Activated CD4-positive, alpha-beta memory T cell treated with anti-CD3 and anti-CD28 coated beads for 36 hours (primary cell): ENCODE results near the gene LBH. TPM values are rescaled to one million over a fixed set of nuclear protein-coding genes. Genes with fewer than 3 reads are reported as not detected.

Experiments used
- CTCF ChIA-PET: fragments of 350-600 bp; sonication (Branson Sonifier 250); formaldehyde crosslinking; loops from one replicate; lab custom pipeline; 2021; ENCODE audit warnings: antibody characterized with exemption, inconsistent platforms; lab: Charles Lee
- POLR2A ChIA-PET: fragments of 350-600 bp; sonication (Branson Sonifier 250); formaldehyde crosslinking; loops from one replicate; lab custom pipeline; 2021; ENCODE audit warnings: antibody characterized with exemption; lab: Charles Lee
- DNase-seq: peaks from one replicate; pipeline ENCODE4 v3.0.0-alpha.2; 2020
- H3K27ac Mint-ChIP-seq: one replicate; pipeline ENCODE4 v1.8.0; 2021; ENCODE audit warnings: mixed read lengths
- H3K27me3 Mint-ChIP-seq: one replicate; pipeline ENCODE4 v1.8.0; 2021; ENCODE audit warnings: mixed read lengths
- H3K36me3 Mint-ChIP-seq: one replicate; pipeline ENCODE4 v1.8.0; 2021; ENCODE audit warnings: mixed read lengths
- H3K4me1 Mint-ChIP-seq: one replicate; pipeline ENCODE4 v1.8.0; 2021; ENCODE audit warnings: low read depth, mixed read lengths
- H3K4me3 Mint-ChIP-seq: one replicate; pipeline ENCODE4 v1.8.0; 2021; ENCODE audit warnings: mild to moderate bottlenecking, mixed read lengths
- H3K9me3 Mint-ChIP-seq: one replicate; pipeline ENCODE4 v1.8.0; 2021; ENCODE audit warnings: mixed read lengths
- intact Hi-C: fragments of 100-400 bp; cut with micrococcal nuclease; formaldehyde crosslinking; loops from one replicate; pipeline ENCODE4 v1.15.1; 2023
- total RNA-seq, 2 experiments: library from RNA; stranded (reverse); gene quantifications; one replicate each; pipeline ENCODE4 v1.2.3, GENCODE V29; 2021

The LBH gene
- total RNA-seq, 2 experiments from 2014 or later, result 109 to 112 TPM

- CTCF ChIA-PET, result interaction anchor here (1.2 kb wide), 1 partner anchor 39 kb away, joined by 4 read pairs; no protein-coding TSS in a partner anchor
- Mint-ChIP-seq H3K9me3 (no peaks in the 10 kb centered on the region), H3K27ac (no peak overlapping the region), H3K4me3 (no peak overlapping the region), H3K4me1 (peaks cover 29% of the 10 kb centered on the region), H3K36me3 (no peaks in the 10 kb centered on the region), H3K27me3 (no peaks in the 10 kb centered on the region)
- no peak for DNase-seq
- intact Hi-C loops, result no loop called here
- POLR2A ChIA-PET, result no interaction called here
Measured at GRCh38 chr2:30278419-30278818, 47.1 kb downstream of the LBH start.

- DNase-seq, result no peak
- H3K4me1 Mint-ChIP-seq, result peaks cover 21% of the 10 kb centered on the region
- H3K36me3 Mint-ChIP-seq, result no peaks in the 10 kb centered on the region
- H3K4me3 Mint-ChIP-seq, result no peak overlapping the region
- intact Hi-C loops, result no loop called here
- ChIA-PET POLR2A (interaction anchor here (1.4 kb wide), 1 partner anchor 8 kb away, joined by 3 read pairs; no protein-coding TSS in a partner anchor), CTCF (interaction anchor here (0.8 to 1.9 kb wide), 4 partner anchors 13 to 431 kb away, joined by 3 to 5 read pairs (median 3); no protein-coding TSS in a partner anchor)
- no peaks in the 10 kb centered on the region for H3K9me3 Mint-ChIP-seq
- no peaks in the 10 kb centered on the region for H3K27me3 Mint-ChIP-seq
- H3K27ac Mint-ChIP-seq, result no peak overlapping the region
Measured at GRCh38 chr2:30280596-30281434, 49.5 kb downstream of the LBH start.

- no peak overlapping the region for H3K27ac Mint-ChIP-seq
- intact Hi-C loops, result no loop called here
- H3K4me3 Mint-ChIP-seq, result no peak overlapping the region
- no peaks in the 10 kb centered on the region for H3K9me3 Mint-ChIP-seq
- no peaks in the 10 kb centered on the region for H3K27me3 Mint-ChIP-seq
- peaks cover 18% of the 10 kb centered on the region for H3K4me1 Mint-ChIP-seq
- ChIA-PET POLR2A (interaction anchor here (1.4 kb wide), 1 partner anchor 9 kb away, joined by 3 read pairs; no protein-coding TSS in a partner anchor), CTCF (interaction anchor here (1.2 to 1.9 kb wide), 2 partner anchors 11 to 42 kb away, joined by 3 to 5 read pairs; no protein-coding TSS in a partner anchor)
- no peak for DNase-seq
- no peaks in the 10 kb centered on the region for H3K36me3 Mint-ChIP-seq
Measured at GRCh38 chr2:30282081-30282480, 50.7 kb downstream of the LBH start.

GRCh38 chr2:30282721-30283120 is 51.4 kb downstream of the LBH start:
- Mint-ChIP-seq H3K36me3 (no peaks in the 10 kb centered on the region), H3K4me1 (peaks cover 18% of the 10 kb centered on the region), H3K27ac (no peak overlapping the region), H3K4me3 (no peak overlapping the region), H3K27me3 (no peaks in the 10 kb centered on the region), H3K9me3 (no peaks in the 10 kb centered on the region)
- ChIA-PET CTCF (interaction anchor here (1.9 kb wide), 1 partner anchor 43 kb away, joined by 5 read pairs; no protein-coding TSS in a partner anchor), POLR2A (interaction anchor here (1.4 kb wide), 1 partner anchor 10 kb away, joined by 3 read pairs; no protein-coding TSS in a partner anchor)
- no peak for DNase-seq
- intact Hi-C loops, result no loop called here

GRCh38 chr2:30283931-30284565 is 52.7 kb downstream of the LBH start:
- no peaks in the 10 kb centered on the region for H3K36me3 Mint-ChIP-seq
- intact Hi-C loops, result no loop called here
- H3K27ac Mint-ChIP-seq, result no peak overlapping the region
- ChIA-PET POLR2A (no interaction called here), CTCF (no interaction called here)
- peaks cover 14% of the 10 kb centered on the region for H3K4me1 Mint-ChIP-seq
- H3K4me3 Mint-ChIP-seq, result no peak overlapping the region
- no peak for DNase-seq
- H3K9me3 Mint-ChIP-seq, result no peaks in the 10 kb centered on the region
- H3K27me3 Mint-ChIP-seq, result no peaks in the 10 kb centered on the region

GRCh38 chr2:30285758-30286157 is 54.4 kb downstream of the LBH start:
- POLR2A ChIA-PET, result interaction anchor here (0.7 kb wide), 1 partner anchor 403 kb away, joined by 3 read pairs; no protein-coding TSS in a partner anchor
- peaks cover 16% of the 10 kb centered on the region for H3K4me1 Mint-ChIP-seq
- H3K27ac Mint-ChIP-seq, result no peak overlapping the region
- intact Hi-C loops, result no loop called here
- H3K27me3 Mint-ChIP-seq, result no peaks in the 10 kb centered on the region
- CTCF ChIA-PET, result interaction anchor here (1.3 kb wide), 1 partner anchor 13 kb away, joined by 4 read pairs; no protein-coding TSS in a partner anchor
- DNase-seq, result no peak
- no peaks in the 10 kb centered on the region for H3K9me3 Mint-ChIP-seq
- H3K4me3 Mint-ChIP-seq, result no peak overlapping the region
- no peaks in the 10 kb centered on the region for H3K36me3 Mint-ChIP-seq

GRCh38 chr2:30287190-30287840 is 56.0 kb downstream of the LBH start:
- ChIA-PET CTCF (interaction anchor here (0.9 to 1.3 kb wide), 3 partner anchors 11 to 424 kb away, joined by 3 to 4 read pairs (median 3); no protein-coding TSS in a partner anchor), POLR2A (interaction anchor here (1.2 kb wide), 1 partner anchor 21 kb away, joined by 3 read pairs; no protein-coding TSS in a partner anchor)
- intact Hi-C loops, result no loop called here
- DNase-seq, result no peak
- no peak overlapping the region for H3K4me3 Mint-ChIP-seq
- no peaks in the 10 kb centered on the region for H3K27me3 Mint-ChIP-seq
- H3K4me1 Mint-ChIP-seq, result peaks cover 16% of the 10 kb centered on the region
- H3K36me3 Mint-ChIP-seq, result no peaks in the 10 kb centered on the region
- H3K9me3 Mint-ChIP-seq, result no peaks in the 10 kb centered on the region
- no peak overlapping the region for H3K27ac Mint-ChIP-seq

GRCh38 chr2:30287857-30288513 is 56.7 kb downstream of the LBH start:
- Mint-ChIP-seq H3K9me3 (no peaks in the 10 kb centered on the region), H3K36me3 (no peaks in the 10 kb centered on the region), H3K4me1 (peaks cover 18% of the 10 kb centered on the region), H3K27me3 (no peaks in the 10 kb centered on the region), H3K4me3 (no peak overlapping the region), H3K27ac (no peak overlapping the region)
- DNase-seq, result no peak
- ChIA-PET CTCF (interaction anchor here (0.8 to 1.2 kb wide), 3 partner anchors 17 to 123 kb away, joined by 3 read pairs; no protein-coding TSS in a partner anchor), POLR2A (no interaction called here)
- intact Hi-C loops, result no loop called here

GRCh38 chr2:30288561-30288960 is 57.2 kb downstream of the LBH start:
- CTCF ChIA-PET, result interaction anchor here (0.8 kb wide), 2 partner anchors 17 to 50 kb away, joined by 3 read pairs; no protein-coding TSS in a partner anchor
- POLR2A ChIA-PET, result no interaction called here
- H3K9me3 Mint-ChIP-seq, result no peaks in the 10 kb centered on the region
- no peaks in the 10 kb centered on the region for H3K36me3 Mint-ChIP-seq
- peaks cover 24% of the 10 kb centered on the region for H3K4me1 Mint-ChIP-seq
- no peak overlapping the region for H3K4me3 Mint-ChIP-seq
- no peaks in the 10 kb centered on the region for H3K27me3 Mint-ChIP-seq
- no peak for DNase-seq
- intact Hi-C loops, result no loop called here
- no peak overlapping the region for H3K27ac Mint-ChIP-seq

GRCh38 chr2:30293303-30293921 is 62.1 kb downstream of the LBH start:
- Mint-ChIP-seq H3K36me3 (no peaks in the 10 kb centered on the region), H3K27me3 (no peaks in the 10 kb centered on the region), H3K4me1 (peaks cover 26% of the 10 kb centered on the region), H3K9me3 (peaks cover 6% of the 10 kb centered on the region), H3K27ac (no peak overlapping the region), H3K4me3 (no peak overlapping the region)
- ChIA-PET CTCF (interaction anchor here (0.9 kb wide), 1 partner anchor 12 kb away, joined by 3 read pairs; no protein-coding TSS in a partner anchor), POLR2A (interaction anchor here (0.6 kb wide), 1 partner anchor 11 kb away, joined by 3 read pairs; no protein-coding TSS in a partner anchor)
- intact Hi-C loops, result no loop called here
- no peak for DNase-seq

GRCh38 chr2:30294133-30294532 is 62.8 kb downstream of the LBH start:
- intact Hi-C loops, result no loop called here
- ChIA-PET POLR2A (no interaction called here), CTCF (no interaction called here)
- no peaks in the 10 kb centered on the region for H3K27me3 Mint-ChIP-seq
- no peaks in the 10 kb centered on the region for H3K36me3 Mint-ChIP-seq
- DNase-seq, result no peak
- H3K4me1 Mint-ChIP-seq, result peaks cover 27% of the 10 kb centered on the region
- H3K4me3 Mint-ChIP-seq, result no peak overlapping the region
- H3K9me3 Mint-ChIP-seq, result peaks cover 6% of the 10 kb centered on the region
- no peak overlapping the region for H3K27ac Mint-ChIP-seq
